NCI-H2227 treated with DMSO at 0.1 percent for 48 hours (cell line): ENCODE results near the gene FRY.

Experiments used
- DNase-seq: peaks from one replicate; lab custom pipeline; 2025; lab: John Stamatoyannopoulos, UW

The FRY gene

DNA sequence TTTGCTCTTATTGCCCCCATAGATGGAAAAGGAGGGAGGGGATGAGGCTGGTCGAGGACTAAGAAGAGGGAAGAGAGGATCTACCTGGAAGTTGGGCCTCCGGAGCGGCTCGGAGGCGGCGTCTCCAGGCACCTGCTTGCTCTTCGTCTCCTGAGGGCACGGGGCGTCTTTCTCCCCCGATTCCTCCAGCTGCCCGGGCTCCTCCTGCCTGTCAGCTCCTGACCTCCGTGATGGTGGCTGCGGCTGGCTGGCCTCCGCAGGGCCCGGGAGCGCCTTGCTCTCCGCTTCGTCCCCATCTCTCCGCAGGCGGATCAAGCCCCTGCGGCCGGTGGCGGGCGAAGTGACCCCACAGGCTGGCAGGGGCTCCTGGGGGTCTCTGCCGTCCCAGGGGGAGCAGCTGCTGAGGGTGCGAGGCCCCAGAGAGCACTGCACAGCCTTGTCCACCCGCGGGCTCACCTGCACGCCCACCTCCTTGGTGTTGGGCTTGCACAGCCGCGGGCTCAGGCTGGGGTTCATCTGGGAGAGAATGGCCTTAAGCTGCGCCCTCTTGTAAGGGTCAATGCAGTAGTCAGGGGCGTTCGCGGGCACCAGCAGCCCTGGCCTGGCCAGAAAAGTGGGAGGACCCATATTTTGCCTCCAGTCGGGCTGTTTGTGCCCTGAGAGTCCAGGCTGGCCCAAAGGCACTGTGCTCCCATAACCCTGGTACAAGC is 279.8 kb downstream of the FRY start:
- no peak for DNase-seq

GRCh38 chr13:32314271-32315237 is 283.0 kb downstream of the FRY start:
- DNase-seq = peak; percentile 53

- peak; percentile 71 for DNase-seq
These were observed 283.9 kb downstream of the FRY start, which contains the start of the genes BRCA2 and ZAR1L for GRCh38 chr13:32315238-32316027. BRCA2 (plus strand) TSS chr13:32315508; CDS start chr13:32316461, 953 bp downstream. ZAR1L (minus strand) TSS chr13:32315363; CDS start chr13:32311925, 3,438 bp downstream.

DNA sequence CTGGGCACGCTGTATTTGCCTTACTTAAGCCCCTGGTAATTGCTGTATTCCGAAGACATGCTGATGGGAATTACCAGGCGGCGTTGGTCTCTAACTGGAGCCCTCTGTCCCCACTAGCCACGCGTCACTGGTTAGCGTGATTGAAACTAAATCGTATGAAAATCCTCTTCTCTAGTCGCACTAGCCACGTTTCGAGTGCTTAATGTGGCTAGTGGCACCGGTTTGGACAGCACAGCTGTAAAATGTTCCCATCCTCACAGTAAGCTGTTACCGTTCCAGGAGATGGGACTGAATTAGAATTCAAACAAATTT is 284.4 kb downstream of the FRY start:
- no peak for DNase-seq

GRCh38 chr13:32316501-32316900 is 284.9 kb downstream of the FRY start:
- DNase-seq = no peak

- no peak for DNase-seq
These were observed 286.3 kb downstream of the FRY start for GRCh38 chr13:32317716-32318465.

DNA sequence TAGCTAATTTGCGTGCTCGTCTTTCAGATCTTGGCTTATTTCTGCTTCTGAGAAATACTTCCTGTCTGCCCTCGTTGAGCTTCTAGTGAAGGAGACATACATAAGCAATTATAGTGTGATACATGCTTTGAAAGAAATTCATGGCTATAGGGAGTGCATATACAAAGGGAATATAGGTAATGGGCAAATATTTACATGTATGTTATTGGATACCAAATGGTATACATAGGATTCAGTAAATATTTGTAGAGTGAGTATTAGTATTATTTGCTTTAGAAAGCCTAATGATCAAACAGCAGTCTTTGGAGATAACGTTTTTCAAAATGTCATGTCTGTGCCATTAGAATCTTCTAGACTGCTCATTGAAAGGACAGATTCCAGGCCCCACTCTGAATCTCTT is 289.0 kb downstream of the FRY start:
- no peak for DNase-seq

DNA sequence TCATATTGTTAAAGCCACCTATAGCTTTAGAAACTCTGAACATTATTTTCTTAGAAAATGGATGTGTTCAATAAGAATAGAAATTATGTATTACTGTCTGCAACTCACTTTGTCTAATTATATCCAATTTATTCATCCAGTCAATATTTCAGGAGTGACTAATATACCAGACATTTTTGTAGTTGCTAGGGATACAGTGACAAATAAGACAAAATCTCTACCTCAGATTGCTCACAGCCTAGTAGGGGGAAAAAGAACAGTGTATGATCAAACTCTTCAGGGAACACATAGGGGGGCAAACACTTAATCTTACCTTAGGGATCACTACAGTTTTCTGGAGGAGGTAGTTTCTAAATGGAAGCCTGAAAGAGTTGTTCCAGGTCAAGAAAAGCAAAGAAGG is 292.3 kb downstream of the FRY start:
- DNase-seq = no peak

DNA sequence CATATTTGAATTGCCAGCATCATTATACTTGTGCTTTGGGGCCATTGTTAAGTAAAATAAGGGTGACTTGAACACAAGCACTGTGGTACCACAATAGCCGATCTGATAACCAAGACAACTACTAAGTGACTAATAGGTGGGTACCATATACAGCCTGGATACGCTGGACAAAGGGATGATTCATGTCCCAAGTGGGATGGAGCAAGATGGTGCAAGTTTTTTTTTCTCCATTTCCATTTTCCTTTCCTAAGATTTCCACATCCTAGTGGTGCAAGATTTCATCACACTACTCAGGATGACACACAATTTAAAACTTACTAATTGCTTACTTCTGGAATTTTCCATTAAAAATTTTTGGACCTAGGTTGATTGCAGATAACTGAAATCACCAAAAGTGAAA is 298.9 kb downstream of the FRY start:
- no peak for DNase-seq

DNA sequence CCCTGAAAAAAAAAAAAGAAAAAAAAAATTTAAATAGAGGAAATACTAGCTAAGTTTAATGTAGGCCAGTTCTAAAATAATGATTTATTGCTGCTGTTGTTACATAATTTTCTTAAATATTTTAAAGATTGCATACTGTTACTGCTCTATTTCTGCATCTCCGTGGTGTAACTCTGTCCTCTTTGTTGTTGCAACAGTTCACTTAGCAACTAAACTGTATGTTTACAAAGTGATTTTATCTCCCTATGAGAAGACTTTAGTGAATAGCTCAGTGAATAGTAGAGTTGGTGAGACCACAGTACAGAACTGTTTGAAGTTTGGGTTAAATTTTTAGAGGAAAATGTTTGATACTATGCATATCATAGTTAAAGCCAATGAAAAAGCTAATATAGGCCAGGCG is 303.1 kb downstream of the FRY start:
- DNase-seq = no peak

GRCh38 chr13:32340914-32341313 is 309.3 kb downstream of the FRY start:
- DNase-seq = no peak

DNA sequence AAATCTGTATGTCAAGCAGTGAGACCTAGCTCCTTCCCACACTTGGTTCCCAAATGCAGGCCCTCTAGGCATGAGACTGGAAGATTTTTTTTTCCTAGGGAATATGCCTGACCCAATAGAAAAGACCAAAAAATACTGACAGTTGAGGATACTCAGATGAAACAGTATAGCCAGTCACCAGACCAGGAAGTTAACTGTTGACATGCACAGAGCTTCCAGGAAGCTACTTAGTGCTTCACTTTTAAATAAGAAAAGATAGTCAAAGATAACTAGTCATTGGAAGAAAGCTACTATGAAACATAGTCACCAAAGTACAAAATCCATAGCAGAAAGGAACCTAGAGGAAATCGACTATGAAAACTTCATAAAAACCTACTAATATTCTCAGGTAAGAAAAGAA is 316.1 kb downstream of the FRY start:
- DNase-seq = no peak
